Measurements from ENCODE around the gene RERE.

Gene RERE

DNA sequence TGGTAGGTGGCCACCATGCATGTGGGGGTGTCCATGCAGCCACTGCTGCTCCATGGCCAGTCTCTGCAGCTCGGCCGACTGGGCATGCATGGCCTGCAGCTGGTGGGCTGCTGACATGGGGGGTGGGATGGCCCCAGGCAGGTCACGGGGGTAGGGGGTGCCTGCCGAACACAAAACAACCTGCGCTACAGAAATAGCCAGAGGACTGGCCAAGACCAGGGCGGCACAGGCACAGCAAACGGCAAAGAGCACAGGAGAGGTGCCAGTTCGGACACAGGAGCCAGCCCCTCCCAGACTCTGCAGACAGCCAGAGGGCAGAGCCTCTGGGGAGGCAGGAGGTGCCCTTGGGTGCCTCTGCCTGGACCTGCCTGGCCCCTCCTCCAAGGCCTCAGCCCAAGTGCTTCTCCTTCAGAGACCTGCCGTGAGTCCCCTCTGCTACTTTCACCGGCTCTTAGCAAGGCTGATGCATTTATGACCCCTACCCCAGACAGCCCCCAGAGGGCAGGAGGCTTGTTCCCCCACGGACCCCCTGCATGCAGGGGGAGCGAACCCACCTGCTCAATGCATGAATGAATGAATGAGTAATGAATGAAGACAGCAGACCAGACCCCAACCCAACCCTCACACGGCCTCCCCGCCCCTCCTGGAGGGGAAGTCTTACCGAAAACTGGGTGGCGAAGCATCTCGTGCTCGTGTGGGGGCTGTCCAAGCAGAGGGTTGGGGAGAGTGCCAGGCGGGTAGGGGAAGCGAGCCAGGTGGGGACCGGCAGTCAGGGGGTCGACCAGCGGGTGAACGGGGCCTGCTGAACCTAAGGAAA is 461.8 kb downstream of the RERE start:
- Mint-ChIP-seq H3K9me3 (no peaks in the 10 kb centered on the region), H3K4me3 (no peak overlapping the region), H3K27me3 (no peaks in the 10 kb centered on the region), H3K27ac (peak overlapping the region; percentile 47), H3K4me1 (ENCODE audit: low read depth) (no peaks in the 10 kb centered on the region), H3K36me3 (ENCODE audit: low read depth) (peaks cover 74% of the 10 kb centered on the region)
- no peak for DNase-seq

DNA sequence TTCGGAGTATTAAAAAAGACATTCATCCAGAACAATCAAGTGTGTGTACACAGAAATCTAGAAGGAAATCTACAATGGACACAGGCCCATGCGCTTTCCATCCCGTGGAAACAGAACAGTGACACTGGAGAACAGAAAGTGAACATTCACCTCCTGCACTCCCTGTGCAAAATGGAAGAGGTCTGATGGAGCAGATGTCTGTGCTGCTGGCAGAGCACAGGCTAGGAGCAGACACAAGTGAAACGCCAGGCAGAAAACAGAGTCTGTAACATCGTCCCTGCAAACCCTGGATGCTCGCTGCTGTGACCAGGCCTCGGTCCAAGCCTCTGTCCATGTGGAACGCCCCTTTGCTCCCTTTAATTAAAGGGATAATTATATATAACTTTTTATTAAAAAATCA is 463.4 kb downstream of the RERE start:
- H3K27ac Mint-ChIP-seq: peak overlapping the region; percentile 59
- peaks cover 65% of the 10 kb centered on the region for H3K36me3 Mint-ChIP-seq (ENCODE audit: low read depth)
- no peaks in the 10 kb centered on the region for H3K9me3 Mint-ChIP-seq
- H3K27me3 Mint-ChIP-seq: no peaks in the 10 kb centered on the region
- H3K4me3 Mint-ChIP-seq: no peak overlapping the region
- H3K4me1 Mint-ChIP-seq (ENCODE audit: low read depth): no peaks in the 10 kb centered on the region
- DNase-seq: no peak

DNA sequence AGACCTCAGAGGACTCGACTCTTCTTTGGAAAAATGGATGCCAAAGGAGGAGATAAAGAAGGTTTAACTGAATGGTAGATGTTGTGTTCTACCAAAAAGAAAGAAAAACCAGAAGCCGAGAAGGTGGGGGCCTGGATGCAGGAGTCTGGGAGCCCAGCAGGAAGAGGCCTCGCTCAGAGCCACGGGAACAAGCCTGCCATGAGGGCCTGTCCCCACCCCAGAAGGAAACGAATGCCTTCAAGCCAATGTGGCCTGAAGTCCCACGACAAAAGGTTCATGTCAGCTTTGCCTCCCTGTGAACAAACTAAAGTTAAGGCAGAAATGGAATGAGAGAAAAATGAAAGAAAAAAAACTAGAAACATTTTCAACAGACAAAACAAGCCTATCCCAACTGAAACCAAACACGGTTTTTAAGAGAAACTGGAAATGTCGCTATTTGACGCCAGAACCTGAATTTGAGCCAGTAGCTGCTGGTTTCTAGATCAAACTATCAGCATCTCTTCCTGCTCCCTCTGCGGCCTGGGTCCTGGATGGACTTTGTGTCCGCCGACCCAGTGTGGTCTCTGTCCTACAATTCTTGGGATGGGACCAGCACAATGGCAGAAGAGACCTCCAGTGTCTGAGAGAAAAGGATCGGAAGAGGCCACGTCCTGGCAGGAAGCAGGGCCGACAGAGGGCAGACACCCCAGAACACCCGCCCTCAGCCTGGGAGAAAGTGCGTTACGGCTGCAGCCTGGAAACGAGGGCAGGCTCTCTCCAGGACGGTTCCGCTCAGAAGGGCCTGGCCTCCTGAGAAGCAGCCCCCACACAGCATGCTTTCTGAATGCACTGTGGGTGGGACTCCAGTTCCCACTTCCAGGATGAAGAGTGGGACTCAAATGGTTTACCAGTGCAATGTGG is 464.3 kb downstream of the RERE start:
- Mint-ChIP-seq H3K4me1 (ENCODE audit: low read depth) (peaks cover 2% of the 10 kb centered on the region), H3K27me3 (no peaks in the 10 kb centered on the region), H3K4me3 (no peak overlapping the region), H3K36me3 (ENCODE audit: low read depth) (peaks cover 56% of the 10 kb centered on the region), H3K27ac (peak overlapping the region; percentile 74), H3K9me3 (no peaks in the 10 kb centered on the region)
- DNase-seq: no peak

DNA sequence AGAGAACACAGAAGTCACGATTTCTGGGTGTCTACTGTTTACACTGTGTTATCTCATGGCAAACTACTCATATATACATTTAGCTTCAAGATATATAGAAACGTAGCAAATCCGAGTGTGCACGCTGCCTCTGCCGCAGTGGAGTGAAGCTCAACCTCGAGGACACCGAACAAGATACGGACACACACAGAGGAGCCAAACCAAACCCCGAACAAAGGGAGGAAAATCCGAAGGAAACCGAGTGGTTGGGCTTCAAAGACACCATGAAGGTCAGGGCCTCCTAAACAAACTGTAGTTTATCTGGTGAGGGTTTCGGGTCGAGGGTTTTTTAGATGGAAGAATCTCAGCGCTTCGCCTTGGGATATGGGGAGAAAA is 465.0 kb downstream of the RERE start:
- DNase-seq: no peak
- H3K36me3 Mint-ChIP-seq (ENCODE audit: low read depth): peaks cover 50% of the 10 kb centered on the region
- H3K9me3 Mint-ChIP-seq: no peaks in the 10 kb centered on the region
- no peaks in the 10 kb centered on the region for H3K27me3 Mint-ChIP-seq
- H3K27ac Mint-ChIP-seq: peak overlapping the region; percentile 74
- H3K4me1 Mint-ChIP-seq (ENCODE audit: low read depth): peaks cover 2% of the 10 kb centered on the region
- H3K4me3 Mint-ChIP-seq: no peak overlapping the region

DNA sequence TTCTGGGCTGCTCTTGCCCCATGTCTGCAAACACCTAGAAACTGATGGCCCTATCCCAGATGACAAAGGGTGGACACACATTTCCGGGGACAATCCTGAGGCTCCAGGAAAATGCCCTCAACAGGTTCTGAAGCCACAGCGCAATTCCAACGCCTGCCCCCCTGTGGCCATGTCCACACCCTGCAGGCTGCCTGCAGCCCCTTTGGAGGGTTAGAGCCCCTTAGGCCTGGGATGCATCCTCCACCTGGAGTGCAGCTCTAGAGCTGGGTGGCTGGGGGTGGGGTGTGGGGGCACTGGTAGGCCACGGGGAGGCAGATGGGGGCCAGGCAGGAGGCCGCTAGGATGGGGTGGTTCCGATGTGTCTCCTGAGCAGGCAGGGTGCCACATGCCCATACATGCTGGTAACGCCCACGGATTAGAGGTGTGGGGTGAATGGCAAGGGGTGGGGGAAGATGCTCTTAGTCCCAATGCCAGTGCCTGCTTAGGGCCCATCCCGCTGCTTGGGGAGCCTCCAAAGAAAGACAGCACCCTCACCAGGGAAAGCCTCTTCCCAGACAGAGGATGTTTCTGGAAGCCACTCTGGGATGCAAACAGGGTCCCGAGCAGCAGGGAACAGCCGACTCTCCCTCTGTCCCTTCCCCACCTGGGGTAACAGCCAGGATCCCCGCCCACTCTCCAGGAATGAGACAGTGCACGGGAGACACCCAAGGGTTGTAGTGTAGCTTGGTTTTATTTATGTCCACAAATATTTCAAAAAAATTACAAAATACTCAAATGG is 465.6 kb downstream of the RERE start:
- Mint-ChIP-seq H3K4me1 (ENCODE audit: low read depth) (peaks cover 2% of the 10 kb centered on the region), H3K27ac (no peak overlapping the region), H3K36me3 (ENCODE audit: low read depth) (peaks cover 44% of the 10 kb centered on the region), H3K4me3 (no peak overlapping the region), H3K9me3 (no peaks in the 10 kb centered on the region), H3K27me3 (no peaks in the 10 kb centered on the region)
- peak; percentile 49 for DNase-seq

DNA sequence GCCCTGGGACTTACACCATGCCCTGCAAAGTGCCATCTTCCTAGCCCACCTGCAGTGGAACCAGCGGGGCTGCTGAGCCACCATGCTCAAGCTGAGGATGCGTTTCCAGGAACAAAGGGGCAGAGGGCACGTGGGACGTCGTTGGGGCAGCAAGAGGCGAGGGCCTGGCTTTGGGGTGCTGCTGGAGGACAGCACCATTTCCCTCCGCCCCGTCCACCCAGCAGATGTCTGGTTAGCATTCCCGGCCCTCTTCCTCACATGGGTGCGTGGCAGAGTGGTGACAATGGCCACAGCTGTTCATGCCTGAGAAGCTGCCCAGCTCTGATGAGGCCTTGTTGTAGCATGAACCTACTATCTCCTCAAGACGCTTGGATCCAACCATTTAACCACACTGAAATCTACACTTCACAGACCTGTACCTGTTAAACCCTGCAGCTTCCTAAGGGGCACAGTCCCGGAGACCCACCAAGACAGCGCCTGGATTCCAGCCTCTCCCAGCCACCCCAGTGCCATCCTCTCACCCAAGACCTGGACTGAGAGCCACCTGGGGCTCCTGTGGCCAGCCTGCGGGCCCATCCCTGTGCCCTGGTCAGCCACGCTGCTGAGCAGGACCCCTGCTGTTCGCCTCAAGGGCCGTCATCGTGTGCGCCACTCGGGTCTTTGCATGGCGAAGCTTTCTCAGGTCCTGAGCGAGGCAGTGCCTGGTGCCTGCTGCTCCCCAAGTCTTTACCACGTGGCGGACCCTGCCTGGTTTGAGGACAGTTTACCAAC is 466.3 kb downstream of the RERE start:
- H3K4me3 Mint-ChIP-seq: no peak overlapping the region
- DNase-seq: no peak
- no peaks in the 10 kb centered on the region for H3K9me3 Mint-ChIP-seq
- H3K4me1 Mint-ChIP-seq (ENCODE audit: low read depth): peaks cover 2% of the 10 kb centered on the region
- H3K27me3 Mint-ChIP-seq: no peaks in the 10 kb centered on the region
- peaks cover 36% of the 10 kb centered on the region for H3K36me3 Mint-ChIP-seq (ENCODE audit: low read depth)
- H3K27ac Mint-ChIP-seq: peak overlapping the region; percentile 52

DNA sequence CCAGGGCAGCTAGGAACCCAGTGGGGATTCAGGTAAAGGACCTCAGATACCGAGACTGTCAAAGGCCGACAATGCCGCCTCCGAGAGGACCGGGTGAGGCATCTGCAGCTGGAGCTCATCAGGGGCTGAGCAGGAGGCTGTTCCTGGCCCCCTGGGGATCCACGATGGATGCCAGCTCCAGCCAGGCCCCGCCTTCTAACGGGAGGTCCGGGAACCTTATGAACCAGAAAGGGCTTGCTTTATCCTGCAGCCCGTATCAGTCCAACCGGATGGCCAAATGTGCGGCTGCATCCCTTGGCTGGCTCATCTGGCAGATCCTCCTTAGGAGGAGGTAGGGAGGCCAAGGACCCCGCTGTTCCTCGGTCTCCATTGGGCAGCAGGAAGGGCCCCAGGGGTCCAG is 467.5 kb downstream of the RERE start:
- H3K27ac Mint-ChIP-seq: no peak overlapping the region

DNA sequence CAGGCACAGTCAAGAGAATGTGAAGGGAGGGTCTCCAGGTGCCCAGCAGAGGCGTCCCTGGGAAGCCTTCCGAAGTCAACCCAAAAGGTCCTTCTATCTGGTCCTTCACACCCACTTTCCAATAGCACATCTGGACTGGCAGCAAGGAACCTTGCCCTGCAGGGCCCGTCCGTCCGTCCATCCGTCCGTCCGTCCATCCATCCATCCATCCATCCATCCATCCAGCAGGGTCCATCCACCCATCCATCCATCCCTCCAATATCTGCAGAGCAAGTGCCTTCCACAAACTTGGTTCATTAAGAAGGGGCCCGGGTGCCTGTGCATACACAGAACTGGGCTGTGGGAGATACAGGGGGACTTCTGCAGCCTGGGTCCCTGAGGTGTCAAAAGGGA is 468.0 kb downstream of the RERE start:
- H3K27me3 Mint-ChIP-seq: no peaks in the 10 kb centered on the region
- no peak overlapping the region for H3K4me3 Mint-ChIP-seq
- no peaks in the 10 kb centered on the region for H3K9me3 Mint-ChIP-seq
- H3K27ac Mint-ChIP-seq: no peak overlapping the region
- DNase-seq: no peak
- peaks cover 2% of the 10 kb centered on the region for H3K4me1 Mint-ChIP-seq (ENCODE audit: low read depth)
- peaks cover 20% of the 10 kb centered on the region for H3K36me3 Mint-ChIP-seq (ENCODE audit: low read depth)

More for the DNA sequence above, 467.5 kb downstream of the RERE start:
- Mint-ChIP-seq H3K9me3 (no peaks in the 10 kb centered on the region), H3K4me3 (no peak overlapping the region), H3K27me3 (no peaks in the 10 kb centered on the region), H3K36me3 (ENCODE audit: low read depth) (peaks cover 25% of the 10 kb centered on the region), H3K4me1 (ENCODE audit: low read depth) (peaks cover 2% of the 10 kb centered on the region)
- DNase-seq: no peak

DNA sequence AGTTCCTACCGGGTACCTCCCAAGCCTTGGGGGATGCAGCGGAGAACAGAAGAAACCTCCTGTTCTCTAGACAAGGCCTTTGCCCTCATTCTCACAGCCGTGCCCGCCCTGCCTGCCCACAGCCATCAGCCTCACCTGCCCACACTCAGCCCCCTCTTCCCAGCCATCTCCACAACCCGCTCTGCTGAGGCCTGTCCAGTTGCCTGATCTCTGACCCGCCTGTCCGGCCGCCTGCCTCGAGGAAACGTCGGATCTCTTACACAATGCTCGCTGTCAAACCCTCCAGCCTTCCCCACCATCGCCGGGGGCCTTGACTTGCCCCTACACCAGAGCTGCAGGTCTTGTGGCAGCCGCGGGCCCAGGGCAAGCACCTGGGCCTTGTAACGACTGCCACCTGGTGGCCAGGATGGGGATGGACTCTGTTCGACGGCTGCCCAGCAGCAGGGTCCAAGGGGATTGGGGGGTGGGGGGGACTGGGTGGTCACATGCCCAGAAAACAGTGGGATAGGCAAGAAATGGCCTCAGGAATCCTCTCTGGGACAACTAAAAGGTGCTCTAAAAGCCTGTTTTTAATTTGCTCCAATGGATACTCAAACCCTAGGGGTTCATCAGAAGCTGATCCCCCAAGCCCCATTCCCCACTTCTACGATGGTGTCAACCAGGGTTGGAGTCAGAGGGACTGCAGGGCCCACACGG is 468.5 kb downstream of the RERE start:
- Mint-ChIP-seq H3K36me3 (ENCODE audit: low read depth) (peaks cover 18% of the 10 kb centered on the region), H3K4me3 (no peak overlapping the region), H3K27ac (no peak overlapping the region), H3K27me3 (no peaks in the 10 kb centered on the region), H3K9me3 (no peaks in the 10 kb centered on the region), H3K4me1 (ENCODE audit: low read depth) (peaks cover 2% of the 10 kb centered on the region)
- DNase-seq: peak; percentile 83

DNA sequence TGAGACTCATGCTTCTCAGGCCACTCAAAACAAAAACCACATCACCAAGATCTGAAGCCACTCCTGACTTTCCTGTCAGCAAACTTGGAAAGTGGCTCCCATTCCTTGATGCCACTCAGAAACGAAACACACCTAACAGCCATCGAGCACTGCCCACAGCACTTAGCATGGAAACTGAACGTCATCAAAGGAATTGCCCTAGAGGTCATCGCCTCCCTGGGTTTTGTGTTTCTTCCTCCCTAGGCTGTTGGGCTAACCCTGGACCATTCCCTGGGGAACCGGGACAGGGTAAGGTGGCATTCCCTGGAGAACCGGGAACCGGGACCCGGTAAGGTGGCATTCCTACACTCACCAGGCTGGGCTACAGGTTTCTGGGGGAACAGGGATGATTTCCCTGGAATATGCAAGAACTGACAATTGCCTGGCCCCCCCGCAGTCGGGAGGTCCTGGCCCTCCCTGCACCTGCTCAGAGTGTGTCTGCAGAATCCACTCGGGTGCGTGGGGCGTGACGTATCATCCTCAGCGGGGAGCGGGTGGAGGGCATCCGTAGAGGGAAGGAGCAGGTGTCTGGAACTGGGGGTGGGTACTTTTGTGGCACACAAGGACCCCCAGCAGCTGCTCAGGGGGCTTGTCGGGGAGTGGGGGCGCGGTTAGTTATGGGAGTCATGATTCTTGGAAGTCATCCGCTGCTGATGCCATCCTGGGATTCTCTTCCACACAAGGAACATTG is 469.2 kb downstream of the RERE start:
- Mint-ChIP-seq H3K4me3 (no peak overlapping the region), H3K9me3 (no peaks in the 10 kb centered on the region), H3K27ac (no peak overlapping the region), H3K27me3 (no peaks in the 10 kb centered on the region), H3K4me1 (ENCODE audit: low read depth) (peaks cover 2% of the 10 kb centered on the region), H3K36me3 (ENCODE audit: low read depth) (peaks cover 11% of the 10 kb centered on the region)
- DNase-seq: no peak

DNA sequence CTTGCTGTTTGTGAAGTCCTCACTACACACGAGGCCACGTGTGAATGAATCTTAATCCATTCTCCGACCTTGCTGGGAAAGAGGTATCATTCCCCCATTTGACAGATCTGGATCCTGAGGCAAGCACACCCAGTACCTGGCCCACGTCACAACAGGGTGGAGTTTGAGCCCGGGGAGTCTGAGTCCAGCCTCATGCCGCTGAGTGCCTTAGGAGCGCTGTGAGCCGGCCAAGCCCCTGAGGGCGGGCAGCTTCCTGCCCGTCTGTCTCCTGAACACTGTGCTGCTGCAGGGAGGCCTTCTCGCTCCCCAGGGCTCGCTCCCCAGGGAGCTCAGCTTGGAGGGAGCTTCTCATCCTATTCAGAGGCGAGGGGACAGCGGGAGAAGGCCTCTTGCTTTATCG is 469.8 kb downstream of the RERE start:
- no peak for DNase-seq
- Mint-ChIP-seq H3K36me3 (ENCODE audit: low read depth) (peaks cover 5% of the 10 kb centered on the region), H3K27me3 (no peaks in the 10 kb centered on the region), H3K9me3 (no peaks in the 10 kb centered on the region), H3K27ac (no peak overlapping the region), H3K4me3 (no peak overlapping the region), H3K4me1 (ENCODE audit: low read depth) (peaks cover 2% of the 10 kb centered on the region)

DNA sequence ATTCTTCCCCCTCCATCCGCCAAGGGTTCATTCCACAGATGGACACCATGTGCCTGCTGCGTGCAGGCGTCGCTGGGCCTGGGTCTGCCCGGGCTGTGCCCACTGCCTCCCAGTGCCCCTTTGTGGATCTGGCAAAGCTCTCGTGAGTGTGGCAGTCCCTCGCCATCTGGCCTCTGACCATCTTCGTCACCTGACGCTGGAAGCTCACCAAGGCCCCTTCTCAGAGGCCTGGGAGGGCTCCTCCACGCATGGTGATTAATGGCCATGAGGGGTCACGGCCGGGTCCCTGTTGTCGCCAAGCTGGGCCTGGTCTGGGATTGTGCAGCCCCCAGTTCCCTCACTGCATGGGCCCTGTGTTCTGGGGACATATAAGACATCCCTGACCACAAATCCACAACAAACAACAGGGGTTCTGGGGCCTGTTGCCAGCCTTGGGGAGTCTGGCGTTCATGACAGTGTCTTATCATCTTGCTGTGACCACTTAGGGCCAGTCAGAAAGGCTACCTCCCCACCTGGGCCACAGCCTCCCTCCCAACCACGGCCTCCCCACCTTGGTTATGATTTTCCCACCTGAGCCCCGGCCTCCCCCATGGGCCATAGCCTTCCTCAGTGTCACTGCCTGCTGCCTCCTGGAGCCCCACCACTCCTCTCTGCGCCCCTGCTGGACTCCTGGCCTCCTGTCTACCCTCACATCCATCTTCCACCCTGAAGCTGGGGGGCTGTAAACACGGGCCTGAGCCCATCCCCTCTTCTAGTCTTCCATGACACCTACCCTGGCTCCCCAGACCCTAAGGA is 471.6 kb downstream of the RERE start:
- Mint-ChIP-seq H3K4me3 (no peak overlapping the region), H3K4me1 (ENCODE audit: low read depth) (peaks cover 2% of the 10 kb centered on the region), H3K27me3 (no peaks in the 10 kb centered on the region), H3K9me3 (no peaks in the 10 kb centered on the region), H3K36me3 (ENCODE audit: low read depth) (no peaks in the 10 kb centered on the region), H3K27ac (no peak overlapping the region)
- no peak for DNase-seq
